HL-60 (cell line): ENCODE measurements around the gene HDAC7.

ENCODE experiments used
- GABPA ChIP-seq: IDR thresholded peaks from 2 replicates; pipeline ENCODE4 v1.6.1; 2012; ENCODE audit warnings: low read depth
- POLR2AphosphoS5 ChIP-seq: IDR thresholded peaks from 2 replicates; pipeline ENCODE4 v1.6.1; 2012; ENCODE audit warnings: low read depth

DNA sequence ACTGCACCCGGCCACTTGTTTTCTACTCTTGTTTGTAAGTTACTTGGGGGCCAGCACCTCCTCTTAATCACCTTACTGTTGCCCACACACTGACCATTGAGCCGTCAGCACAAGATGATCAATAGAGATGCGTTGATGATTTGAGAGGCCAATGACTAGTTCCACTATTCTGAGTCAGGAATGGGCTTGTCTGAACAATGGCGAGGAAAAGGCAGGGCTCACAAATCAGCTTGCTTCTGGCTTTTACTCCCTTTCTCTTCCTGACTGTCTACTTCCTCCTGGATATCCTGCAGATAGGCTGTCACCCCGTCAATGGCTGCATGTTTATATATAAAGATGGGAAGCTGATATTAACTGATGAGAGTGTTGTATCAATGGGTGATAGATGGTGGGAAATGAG is 29.1 kb upstream of the HDAC7 start:
- TF ChIP-seq GABPA, result no peak
- no peak for TF ChIP-seq POLR2AphosphoS5
